Astrocyte (in vitro differentiated cells and primary cell): Measurements from ENCODE around the gene ACIN1. TPM values are rescaled to one million over a fixed set of nuclear protein-coding genes. Genes with fewer than 3 reads are reported as not detected.

Experiments
- DNase-seq: peaks from one replicate; pipeline ENCODE4 v3.0.0-alpha.2; 2010; ENCODE audit warnings: low read depth
- FAIRE-seq: peaks from 2 replicates; lab custom pipeline; 2011; peaks lifted over from hg19 to GRCh38; lab: Jason Lieb, UNC
- H2AFZ ChIP-seq: 2 replicates; pipeline ENCODE4 v1.6.0; 2012; ENCODE audit warnings: low read depth, low read length, inconsistent platforms
- H3K27ac ChIP-seq: 2 replicates; pipeline ENCODE4 v1.5.1; 2011; ENCODE audit warnings: low read depth, low read length, inconsistent platforms
- H3K27me3 ChIP-seq: 2 replicates; pipeline ENCODE4 v1.6.0; 2011; ENCODE audit warnings: low read length, inconsistent platforms; ENCODE audit not compliant: insufficient read depth
- H3K36me3 ChIP-seq: 2 replicates; pipeline ENCODE4 v1.5.1; 2011; ENCODE audit warnings: low read length, inconsistent platforms; ENCODE audit not compliant: insufficient read depth
- H3K4me1 ChIP-seq: 2 replicates; pipeline ENCODE4 v1.5.1; 2011; ENCODE audit warnings: low read length, inconsistent platforms; ENCODE audit not compliant: insufficient read depth
- H3K4me2 ChIP-seq: 2 replicates; pipeline ENCODE4 v1.6.0; 2012; ENCODE audit warnings: low read length, inconsistent platforms
- H3K4me3 ChIP-seq: 2 replicates; pipeline ENCODE4 v1.5.1; 2011; ENCODE audit warnings: low read depth, mild to moderate bottlenecking, low read length, inconsistent platforms; ENCODE audit not compliant: insufficient read depth
- H3K79me2 ChIP-seq: 2 replicates; pipeline ENCODE4 v1.6.0; 2012; ENCODE audit warnings: mild to moderate bottlenecking, low read length, inconsistent platforms; ENCODE audit not compliant: insufficient read depth
- H3K9ac ChIP-seq: 2 replicates; pipeline ENCODE4 v1.6.0; 2012; ENCODE audit warnings: mild to moderate bottlenecking, low read length, inconsistent platforms
- H3K9me3 ChIP-seq: 2 replicates; pipeline ENCODE4 v1.5.1; 2012; ENCODE audit warnings: low read depth, mild to moderate bottlenecking, low read length, inconsistent platforms; ENCODE audit not compliant: insufficient read depth
- H4K20me1 ChIP-seq: 2 replicates; pipeline ENCODE4 v1.6.0; 2012; ENCODE audit warnings: low read length, inconsistent platforms; ENCODE audit not compliant: insufficient read depth
- H3K27ac Mint-ChIP-seq: one replicate; pipeline ENCODE4 v1.8.0; 2021; ENCODE audit warnings: mild to moderate bottlenecking, mixed read lengths; ENCODE audit not compliant: unreplicated experiment
- H3K27me3 Mint-ChIP-seq: one replicate; pipeline ENCODE4 v1.8.0; 2021; ENCODE audit warnings: low read depth, mixed read lengths; ENCODE audit not compliant: unreplicated experiment
- H3K36me3 Mint-ChIP-seq: one replicate; pipeline ENCODE4 v1.8.0; 2021; ENCODE audit warnings: low read depth, mixed read lengths; ENCODE audit not compliant: unreplicated experiment
- H3K4me1 Mint-ChIP-seq: one replicate; pipeline ENCODE4 v1.8.0; 2021; ENCODE audit warnings: low read depth, mixed read lengths; ENCODE audit not compliant: unreplicated experiment
- H3K4me3 Mint-ChIP-seq: one replicate; pipeline ENCODE4 v1.8.0; 2021; ENCODE audit warnings: mild to moderate bottlenecking, moderate library complexity, mixed read lengths; ENCODE audit not compliant: unreplicated experiment
- H3K9me3 Mint-ChIP-seq: one replicate; pipeline ENCODE4 v1.8.0; 2021; ENCODE audit warnings: mild to moderate bottlenecking, mixed read lengths; ENCODE audit not compliant: unreplicated experiment
- EZH2 ChIP-seq: IDR thresholded peaks from 2 replicates; pipeline ENCODE4 v1.6.1; 2012; ENCODE audit warnings: mild to moderate bottlenecking, low read length, inconsistent platforms; ENCODE audit not compliant: insufficient read depth
- total RNA-seq: library from RNA; stranded (reverse); gene quantifications from 2 replicates; pipeline ENCODE4 v1.2.1, GENCODE V29; 2021
- TF ChIP-seq, protein P1 (sequence below): IDR thresholded peaks from 2 replicates; pipeline ENCODE4 v1.5.1; 2011; ENCODE audit warnings: low read depth, mild to moderate bottlenecking, inconsistent platforms, low read length, moderate library complexity; ENCODE audit not compliant: insufficient read depth

Gene ACIN1
- total RNA-seq, 1 donor from 2014 or later: 208 TPM

DNA sequence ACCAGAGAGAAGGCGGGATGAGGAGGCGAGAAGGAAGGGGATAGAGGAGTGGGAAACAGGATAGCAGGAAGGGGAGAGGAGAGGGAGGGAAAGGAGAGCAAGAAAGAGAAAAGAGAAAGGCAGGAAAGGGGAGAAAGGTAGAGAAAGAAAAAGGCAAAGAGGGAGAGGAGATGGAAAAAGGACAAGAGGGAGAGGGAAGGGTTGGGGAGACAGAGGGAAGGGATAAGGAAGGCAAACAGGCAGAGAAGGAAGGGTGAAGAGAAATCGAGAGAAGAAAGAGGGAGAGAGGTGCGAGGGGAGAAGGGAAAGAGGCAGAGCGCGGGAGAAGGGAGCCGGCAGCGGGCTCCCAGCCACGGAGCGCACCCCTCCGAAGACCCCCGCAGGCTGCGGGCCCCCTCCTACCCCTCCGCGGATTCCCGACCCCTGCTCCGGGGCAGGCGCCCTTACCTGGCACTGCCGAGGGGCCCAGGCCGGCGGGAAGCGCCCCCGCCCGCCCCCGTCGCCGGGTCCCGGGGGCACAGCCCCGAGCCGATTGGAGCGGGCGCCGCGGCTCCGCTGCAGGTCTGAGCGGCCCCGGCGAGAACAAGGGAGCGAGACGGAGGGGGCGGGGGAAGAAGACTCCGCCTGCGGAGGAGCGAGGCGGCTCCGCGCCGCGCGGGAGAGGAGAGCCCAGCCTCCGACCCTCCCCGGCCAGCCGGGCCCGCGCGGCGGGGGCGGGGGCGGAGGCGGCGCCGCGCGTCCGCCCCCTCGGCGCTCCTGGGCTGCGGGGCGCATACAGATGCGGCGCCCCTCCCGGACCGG, 37.8 kb downstream of the ACIN1 start, which contains the start of gene CDH24:
Gene CDH24, minus strand, starts transcription at position 565 of the 801 bp plus-strand sequence. CDS start 1,787 bp downstream, outside the sequence.
- Histone ChIP-seq H3K9ac (peak within 1 kb of the TSS; percentile 74), H3K27me3 (no peaks in the 10 kb centered on the region), H3K4me2 (peak within 1 kb of the TSS; percentile 99), H3K79me2 (peaks cover 8% of the 10 kb centered on the region), H3K4me3 (peak within 1 kb of the TSS; percentile 57), H3K9me3 (no peaks in the 10 kb centered on the region), H2AFZ (no peak within 1 kb of the TSS), H4K20me1 (peaks cover 27% of the 10 kb centered on the region), H3K4me1 (peaks cover 23% of the 10 kb centered on the region), H3K36me3 (peaks cover 23% of the 10 kb centered on the region), H3K27ac (peak within 1 kb of the TSS; percentile 45)
- H3K27ac Mint-ChIP-seq: peak within 1 kb of the TSS; percentile 72
- H3K27me3 Mint-ChIP-seq: no peaks in the 10 kb centered on the region
- no peak for TF ChIP-seq EZH2
- no peak for FAIRE-seq
- peak; percentile 34 for DNase-seq
- no peaks in the 10 kb centered on the region for H3K9me3 Mint-ChIP-seq
- peaks cover 16% of the 10 kb centered on the region for H3K36me3 Mint-ChIP-seq
- H3K4me1 Mint-ChIP-seq: peaks cover 26% of the 10 kb centered on the region
- H3K4me3 Mint-ChIP-seq: peak within 1 kb of the TSS; percentile 85

DNA sequence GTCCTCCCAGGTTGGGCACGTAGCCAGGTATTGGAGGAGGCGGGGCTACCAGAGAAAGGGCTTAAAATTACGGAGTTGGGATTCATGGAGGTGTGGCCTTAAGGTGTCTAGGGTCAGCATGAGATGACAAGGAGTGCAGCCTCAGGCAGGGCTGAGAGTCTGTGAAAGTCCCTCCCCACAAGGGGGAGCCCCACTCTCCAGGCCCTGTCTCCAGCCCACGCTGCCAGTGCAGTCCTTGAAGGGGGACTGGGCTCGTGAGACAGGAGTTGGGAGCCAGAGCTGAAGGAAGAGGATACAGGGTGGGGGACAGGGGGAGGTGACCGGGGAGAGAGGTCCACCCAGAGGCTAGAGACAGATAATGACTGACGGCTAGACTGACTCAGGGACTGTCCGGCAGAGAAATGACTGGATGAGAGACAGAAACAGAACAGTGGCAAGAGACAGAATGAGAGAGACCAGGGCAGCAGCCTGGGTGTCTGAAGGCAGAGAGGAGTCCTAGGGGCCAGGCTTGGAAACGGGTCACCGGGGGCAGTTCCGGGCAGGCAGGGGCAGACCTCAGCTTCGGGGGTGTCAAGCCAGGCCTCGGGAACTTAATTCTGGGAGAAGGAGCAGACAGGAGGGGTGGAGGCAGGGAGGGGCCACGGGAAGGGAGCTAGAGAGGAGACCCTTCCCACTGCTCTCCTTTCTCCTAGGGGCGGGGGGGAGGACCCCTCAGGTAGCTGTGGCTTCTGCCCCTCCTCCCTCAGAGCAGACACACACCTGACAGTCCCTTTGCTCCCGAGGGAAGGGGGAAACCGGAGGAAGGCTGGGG, 38.6 kb downstream of the ACIN1 start:
- H3K36me3 ChIP-seq: peaks cover 22% of the 10 kb centered on the region
- H3K27me3 ChIP-seq: no peaks in the 10 kb centered on the region
- H2AFZ ChIP-seq: no peak overlapping the region
- H4K20me1 ChIP-seq: peaks cover 27% of the 10 kb centered on the region
- H3K79me2 ChIP-seq: peaks cover 8% of the 10 kb centered on the region
- H3K9me3 Mint-ChIP-seq: no peaks in the 10 kb centered on the region
- FAIRE-seq (peak; percentile 17), DNase-seq (peak; percentile 31)
- H3K4me3 Mint-ChIP-seq: peak overlapping the region; percentile 85
- H3K9me3 ChIP-seq: no peaks in the 10 kb centered on the region
- H3K9ac ChIP-seq: peak overlapping the region; percentile 74
- peak overlapping the region; percentile 34 for H3K27ac Mint-ChIP-seq
- peaks cover 21% of the 10 kb centered on the region for H3K4me1 Mint-ChIP-seq
- no peak overlapping the region for H3K27ac ChIP-seq
- peaks cover 13% of the 10 kb centered on the region for H3K36me3 Mint-ChIP-seq
- H3K4me2 ChIP-seq: peak overlapping the region; percentile 99
- no peaks in the 10 kb centered on the region for H3K27me3 Mint-ChIP-seq
- TF ChIP-seq, protein P1, sequence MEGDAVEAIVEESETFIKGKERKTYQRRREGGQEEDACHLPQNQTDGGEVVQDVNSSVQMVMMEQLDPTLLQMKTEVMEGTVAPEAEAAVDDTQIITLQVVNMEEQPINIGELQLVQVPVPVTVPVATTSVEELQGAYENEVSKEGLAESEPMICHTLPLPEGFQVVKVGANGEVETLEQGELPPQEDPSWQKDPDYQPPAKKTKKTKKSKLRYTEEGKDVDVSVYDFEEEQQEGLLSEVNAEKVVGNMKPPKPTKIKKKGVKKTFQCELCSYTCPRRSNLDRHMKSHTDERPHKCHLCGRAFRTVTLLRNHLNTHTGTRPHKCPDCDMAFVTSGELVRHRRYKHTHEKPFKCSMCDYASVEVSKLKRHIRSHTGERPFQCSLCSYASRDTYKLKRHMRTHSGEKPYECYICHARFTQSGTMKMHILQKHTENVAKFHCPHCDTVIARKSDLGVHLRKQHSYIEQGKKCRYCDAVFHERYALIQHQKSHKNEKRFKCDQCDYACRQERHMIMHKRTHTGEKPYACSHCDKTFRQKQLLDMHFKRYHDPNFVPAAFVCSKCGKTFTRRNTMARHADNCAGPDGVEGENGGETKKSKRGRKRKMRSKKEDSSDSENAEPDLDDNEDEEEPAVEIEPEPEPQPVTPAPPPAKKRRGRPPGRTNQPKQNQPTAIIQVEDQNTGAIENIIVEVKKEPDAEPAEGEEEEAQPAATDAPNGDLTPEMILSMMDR: peak; percentile 69
- TF ChIP-seq EZH2: no peak
- H3K4me3 ChIP-seq: peak overlapping the region; percentile 57
- peaks cover 19% of the 10 kb centered on the region for H3K4me1 ChIP-seq

DNA sequence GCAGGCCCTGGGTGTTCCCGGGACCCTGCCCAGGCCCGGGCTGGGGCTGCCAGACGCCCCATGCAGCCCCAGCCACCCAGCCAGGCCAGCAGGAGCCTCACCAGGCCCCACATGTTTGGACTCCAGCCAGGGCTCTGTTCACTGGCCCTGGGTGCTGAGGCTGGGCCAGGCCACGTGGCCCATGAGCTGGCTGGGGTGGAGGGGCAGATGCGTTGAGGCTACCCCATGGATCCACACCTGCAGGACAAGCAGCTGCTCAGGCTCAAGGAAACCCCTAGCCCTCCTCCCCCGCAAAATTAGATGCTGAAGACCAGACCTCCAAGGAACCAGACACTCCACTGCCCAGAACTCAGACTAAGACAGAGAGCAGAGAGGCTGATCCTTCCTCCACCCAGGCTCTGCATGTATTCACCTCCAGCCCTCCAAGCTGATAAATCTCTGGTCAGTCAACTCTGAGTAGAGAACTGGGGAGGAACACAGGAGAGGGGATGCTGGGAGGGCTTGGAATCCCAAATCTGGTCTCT, 39.3 kb downstream of the ACIN1 start:
- H3K27ac ChIP-seq: no peak overlapping the region
- no peak overlapping the region for H3K9ac ChIP-seq
- TF ChIP-seq EZH2: no peak
- TF ChIP-seq, protein P1: no peak
- no peaks in the 10 kb centered on the region for H3K27me3 Mint-ChIP-seq
- H3K4me3 Mint-ChIP-seq: peak overlapping the region; percentile 85
- peaks cover 27% of the 10 kb centered on the region for H4K20me1 ChIP-seq
- H2AFZ ChIP-seq: no peak overlapping the region
- peaks cover 19% of the 10 kb centered on the region for H3K4me1 Mint-ChIP-seq
- H3K9me3 Mint-ChIP-seq: no peaks in the 10 kb centered on the region
- H3K4me1 ChIP-seq: peaks cover 19% of the 10 kb centered on the region
- peak overlapping the region; percentile 34 for H3K27ac Mint-ChIP-seq
- H3K36me3 Mint-ChIP-seq: peaks cover 8% of the 10 kb centered on the region
- peak overlapping the region; percentile 99 for H3K4me2 ChIP-seq
- H3K79me2 ChIP-seq: peaks cover 2% of the 10 kb centered on the region
- no peak overlapping the region for H3K4me3 ChIP-seq
- H3K9me3 ChIP-seq: no peaks in the 10 kb centered on the region
- FAIRE-seq: no peak
- no peaks in the 10 kb centered on the region for H3K27me3 ChIP-seq
- DNase-seq: no peak
- H3K36me3 ChIP-seq: peaks cover 16% of the 10 kb centered on the region
